Activated CD4-positive, alpha-beta T cell treated with anti-CD3 and anti-CD28 coated beads for 48 hours (primary cell): ENCODE data around the gene ZNF525.
"Not testable (repeated sequence)": the region's sequence is repeated elsewhere in the genome, so short reads cannot be mapped to it uniquely, and the experiment has no call there.

Experiments
- DNase-seq: peaks from one replicate; pipeline ENCODE4 v3.0.0-alpha.2; 2020

ZNF525 gene

GRCh38 chr19:53365134-53365898 lies at the start of gene ZNF525:
TSS of gene ZNF525 (plus strand) at chr19:53365705. CDS start at chr19:53372282, 6,577 bp downstream.
- peak; percentile 96 for DNase-seq

- DNase-seq = peak; percentile 20
Observed at GRCh38 chr19:53328967-53329366, 36.5 kb upstream of the ZNF525 start.

- DNase-seq = no peak
Observed at GRCh38 chr19:53332484-53332883, 33.0 kb upstream of the ZNF525 start.

GRCh38 chr19:53333066-53333462 lies 32.4 kb upstream of the ZNF525 start:
- peak; percentile 42 for DNase-seq

DNA sequence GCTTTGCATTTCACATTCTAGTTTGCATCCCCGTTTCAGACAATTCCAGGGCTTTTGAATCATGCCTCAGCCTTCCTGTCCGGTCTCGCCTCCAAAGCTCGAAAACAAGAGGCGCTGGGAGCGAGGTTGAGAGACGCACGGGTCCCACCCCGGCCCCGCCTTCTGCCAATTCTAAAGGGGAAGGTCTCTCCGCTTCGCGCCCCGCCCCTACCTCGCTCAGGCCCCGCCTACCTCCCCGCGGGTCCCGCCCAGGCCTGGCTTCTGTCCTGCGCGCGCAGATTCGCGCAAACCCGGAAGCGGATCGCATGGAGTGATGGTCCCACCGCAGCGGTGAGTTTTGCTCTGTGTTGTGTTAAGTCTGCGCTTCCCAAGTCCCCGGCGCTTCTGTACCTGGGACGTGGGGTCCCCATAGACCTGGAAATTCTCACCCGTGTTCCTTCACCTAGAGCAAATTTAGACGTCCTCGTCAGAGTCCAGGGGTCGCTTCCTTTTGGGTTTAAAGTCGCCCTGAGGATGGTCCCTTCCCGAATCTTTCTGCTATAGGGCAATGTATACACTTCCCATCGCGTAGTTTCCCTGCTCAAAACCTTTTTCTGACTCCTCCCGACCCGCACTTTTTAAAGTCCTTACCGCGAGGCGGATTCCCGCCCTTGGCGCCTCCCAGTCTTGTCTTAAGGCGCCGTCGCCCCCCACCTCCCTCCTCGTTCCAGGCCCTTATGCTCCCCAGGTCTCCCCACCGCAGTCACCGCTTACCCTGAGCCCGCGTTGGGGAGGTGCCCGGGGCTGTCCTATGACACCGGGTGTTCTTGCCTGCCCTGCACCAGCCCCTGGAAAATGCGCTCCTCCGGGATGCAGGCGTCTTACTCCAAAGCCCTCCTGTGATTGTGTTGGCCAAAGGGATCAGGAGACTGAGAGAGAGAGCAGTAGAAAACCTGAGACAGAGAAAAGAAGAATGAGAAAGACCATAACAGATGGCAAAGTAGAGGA lies 31.7 kb upstream of the ZNF525 start, which contains the start of gene ZNF845:
Gene ZNF845 (plus strand): TSS at position 287 of the 987 bp plus-strand sequence. CDS start 7,559 bp downstream, outside the sequence.
- DNase-seq = peak; percentile 97

GRCh38 chr19:53344403-53344802 lies 21.1 kb upstream of the ZNF525 start:
- DNase-seq = not testable (repeated sequence)

- DNase-seq = no peak
Observed at GRCh38 chr19:53355739-53356138, 9.8 kb upstream of the ZNF525 start.

- DNase-seq = no peak
Observed at GRCh38 chr19:53357821-53358581, 7.5 kb upstream of the ZNF525 start.

DNA sequence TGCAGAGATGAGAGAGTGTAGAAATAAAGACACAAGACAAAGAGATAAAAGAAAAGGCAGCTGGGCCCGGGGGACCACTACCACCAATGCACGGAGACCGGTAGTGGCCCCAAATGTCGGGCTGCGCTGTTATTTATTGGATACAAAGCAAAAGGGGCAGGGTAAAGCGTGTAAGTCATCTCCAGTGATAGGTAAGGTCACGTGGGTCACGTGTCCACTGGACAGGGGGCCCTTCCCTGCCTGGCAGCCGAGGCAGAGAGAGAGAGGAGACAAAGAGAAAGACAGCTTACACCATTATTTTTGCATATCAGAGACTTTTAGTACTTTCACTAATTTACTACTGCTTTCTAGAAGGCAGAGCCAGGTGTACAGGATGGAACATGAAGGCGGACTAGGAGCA lies 5.4 kb upstream of the ZNF525 start:
- DNase-seq = not testable (repeated sequence)

DNA sequence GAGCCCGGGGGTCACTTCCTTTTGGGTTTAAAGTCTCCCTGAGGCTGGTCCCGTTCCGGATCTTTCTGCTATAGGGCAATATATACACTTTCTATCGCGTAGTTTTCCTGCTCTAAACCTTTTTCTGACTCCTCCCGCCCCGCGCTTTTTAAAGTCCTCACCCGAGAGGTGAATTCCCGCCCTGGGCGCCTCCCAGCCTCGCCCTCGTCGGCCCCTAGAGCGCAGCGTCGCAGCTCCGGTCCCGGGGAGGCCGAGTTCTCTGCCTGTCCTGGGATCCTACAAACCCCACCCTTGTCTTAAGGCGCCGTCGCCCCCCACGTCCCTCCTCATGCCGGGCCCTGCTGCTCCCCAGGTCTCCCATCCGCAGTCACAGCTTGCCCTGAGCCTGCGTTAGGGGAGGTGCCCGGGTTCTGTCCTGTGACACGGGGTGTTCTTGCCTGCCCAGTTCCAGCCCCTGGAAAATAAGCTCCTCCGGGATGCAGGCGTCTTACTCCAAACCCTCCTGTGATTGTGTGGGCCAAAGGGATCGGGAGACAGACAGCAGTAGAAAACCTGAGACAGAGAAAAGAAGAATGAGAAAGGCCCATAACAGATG lies 491 bp downstream of the ZNF525 start:
- DNase-seq = peak; percentile 54

- no peak for DNase-seq
Observed at GRCh38 chr19:53372196-53372595, 6.7 kb downstream of the ZNF525 start.

- DNase-seq = no peak
Observed at GRCh38 chr19:53374288-53374687, 8.8 kb downstream of the ZNF525 start.

- no peak for DNase-seq
Observed at GRCh38 chr19:53374743-53375142, 9.2 kb downstream of the ZNF525 start.

DNA sequence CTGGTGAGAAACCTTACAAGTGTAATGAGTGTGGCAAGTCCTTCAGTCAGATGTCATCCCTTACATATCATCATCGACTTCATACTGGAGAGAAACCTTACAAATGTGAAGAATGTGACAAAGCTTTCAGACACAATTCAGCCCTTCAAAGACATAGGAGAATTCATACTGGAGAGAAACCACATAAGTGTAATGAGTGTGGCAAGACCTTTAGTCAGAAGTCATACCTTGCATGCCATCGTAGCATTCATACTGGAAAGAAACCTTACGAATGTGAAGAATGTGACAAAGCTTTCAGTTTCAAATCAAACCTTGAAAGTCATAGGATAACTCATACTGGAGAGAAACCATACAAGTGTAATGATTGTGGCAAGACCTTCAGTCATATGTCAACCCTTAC lies 15.9 kb downstream of the ZNF525 start:
- DNase-seq = no peak

DNA sequence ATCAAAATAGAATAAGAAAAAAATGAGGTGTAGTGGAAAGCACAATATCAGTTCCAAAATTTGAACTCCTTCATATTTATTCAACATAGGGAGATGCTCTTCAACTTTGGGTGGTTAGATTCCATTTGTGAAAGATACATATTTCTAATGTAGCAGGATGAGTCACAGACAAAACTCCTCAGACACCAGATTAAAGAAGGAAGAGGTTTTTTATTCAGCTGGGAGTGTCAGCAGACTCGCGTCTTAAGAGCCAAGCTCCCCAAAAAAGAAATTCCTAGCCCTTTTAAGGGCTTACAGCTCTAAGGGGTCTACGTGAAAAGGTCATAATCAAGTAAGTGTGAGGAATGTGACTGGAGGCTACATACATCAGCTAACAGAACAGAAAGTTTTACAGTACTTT lies 22.7 kb downstream of the ZNF525 start:
- DNase-seq = no peak

DNA sequence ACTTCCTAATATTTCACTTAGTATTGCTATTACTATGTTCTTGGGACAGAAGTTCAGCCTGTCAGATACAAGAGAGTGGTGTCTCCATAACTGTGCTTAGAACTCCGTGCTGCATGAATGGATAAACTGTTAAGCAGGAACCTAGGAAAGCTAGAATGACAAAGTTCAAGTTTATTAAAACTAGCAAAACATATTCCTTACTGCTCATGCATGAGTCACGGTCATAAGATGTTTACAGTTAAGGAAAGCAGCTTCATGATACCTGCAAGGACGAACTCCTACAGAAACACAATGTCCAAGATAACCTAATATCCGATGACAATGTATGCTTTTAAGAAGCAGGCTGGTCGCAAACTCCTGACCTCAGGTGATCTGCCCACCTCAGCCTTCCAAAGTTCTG lies 23.4 kb downstream of the ZNF525 start:
- no peak for DNase-seq

DNA sequence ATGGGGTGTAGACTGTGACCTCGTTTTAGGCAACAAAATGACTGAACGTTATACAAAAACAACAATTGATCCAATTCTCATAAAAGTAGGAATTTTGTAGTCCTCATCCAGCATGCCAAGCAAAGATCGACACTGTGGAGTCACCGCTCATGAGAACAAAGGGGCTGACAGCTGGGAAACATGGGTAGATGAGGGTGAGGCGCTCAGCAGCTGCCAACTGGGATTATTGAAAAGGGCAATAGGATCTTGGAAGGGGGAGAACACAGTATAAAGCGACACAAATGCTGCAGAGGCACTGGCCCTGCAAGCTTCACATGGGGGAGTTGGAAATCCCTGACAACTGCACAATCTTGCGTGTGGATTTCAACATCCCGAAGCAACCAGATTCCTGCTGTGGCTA lies 24.1 kb downstream of the ZNF525 start:
- DNase-seq = no peak

DNA sequence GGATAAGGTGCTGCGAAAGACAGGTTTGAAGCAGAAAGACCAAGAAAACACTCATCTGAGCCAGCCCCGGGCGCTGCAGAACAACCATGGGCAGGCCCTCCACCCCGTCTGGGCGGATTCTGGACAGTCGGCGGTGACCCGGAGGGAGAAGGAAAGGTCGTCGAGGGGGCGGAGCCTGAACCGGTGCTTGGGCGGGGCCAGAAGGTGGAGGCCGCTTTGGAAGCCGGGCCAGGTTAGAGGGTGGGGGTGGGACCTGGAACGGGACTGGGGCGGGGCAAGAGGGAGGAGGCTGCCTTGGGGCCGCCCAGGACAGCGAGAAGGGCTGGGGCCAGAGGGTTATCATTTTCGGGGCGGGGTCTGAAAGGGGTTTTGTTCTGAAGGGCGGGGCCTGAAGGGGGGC lies 24.5 kb downstream of the ZNF525 start:
- DNase-seq = no peak

GRCh38 chr19:53394522-53394973 lies 29.0 kb downstream of the ZNF525 start:
- no peak for DNase-seq

GRCh38 chr19:53394974-53395839 lies 29.7 kb downstream of the ZNF525 start, which contains the start of gene ZNF765:
TSS of gene ZNF765 (plus strand) at chr19:53395149. CDS start at chr19:53398016, 2,867 bp downstream.
- DNase-seq = peak; percentile 97
